ENCODE measurements around the gene ST7L. TPM values are rescaled to one million over a fixed set of nuclear protein-coding genes. Genes with fewer than 3 reads are reported as not detected.

The ST7L gene
- total RNA-seq, 6 donors from 2014 or later, result 14.4 to 33.9 (median 16.1) TPM

DNA sequence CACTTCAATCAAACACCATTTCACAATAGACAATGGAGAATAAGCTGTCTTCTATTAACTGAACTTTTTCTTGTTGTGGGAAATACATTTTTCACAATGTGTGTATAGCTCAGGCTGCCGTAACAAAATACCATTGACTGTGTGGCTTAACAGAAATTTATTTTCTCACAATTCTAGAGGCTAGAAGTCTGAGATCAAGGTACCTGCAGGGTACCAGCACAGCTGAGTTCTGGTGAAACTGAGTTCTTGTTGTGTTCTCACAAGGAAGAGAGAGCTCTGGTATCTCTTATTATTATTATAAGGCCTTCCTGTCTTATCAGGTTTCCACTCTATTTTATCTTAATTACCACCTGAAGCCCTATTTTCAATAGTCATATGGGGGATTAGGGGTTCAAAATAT, 15.4 kb downstream of the ST7L start:
- no peaks in the 10 kb centered on the region for H3K27me3 ChIP-seq
- no peak for TF ChIP-seq POLR2AphosphoS5 (IDR thresholded peaks at IDR 0.05)
- TF ChIP-seq POLR2A (IDR thresholded peaks at IDR 0.05), result no peak
- no peak for TF ChIP-seq EP300 (IDR thresholded peaks at IDR 0.05)
- TF ChIP-seq, protein P1, sequence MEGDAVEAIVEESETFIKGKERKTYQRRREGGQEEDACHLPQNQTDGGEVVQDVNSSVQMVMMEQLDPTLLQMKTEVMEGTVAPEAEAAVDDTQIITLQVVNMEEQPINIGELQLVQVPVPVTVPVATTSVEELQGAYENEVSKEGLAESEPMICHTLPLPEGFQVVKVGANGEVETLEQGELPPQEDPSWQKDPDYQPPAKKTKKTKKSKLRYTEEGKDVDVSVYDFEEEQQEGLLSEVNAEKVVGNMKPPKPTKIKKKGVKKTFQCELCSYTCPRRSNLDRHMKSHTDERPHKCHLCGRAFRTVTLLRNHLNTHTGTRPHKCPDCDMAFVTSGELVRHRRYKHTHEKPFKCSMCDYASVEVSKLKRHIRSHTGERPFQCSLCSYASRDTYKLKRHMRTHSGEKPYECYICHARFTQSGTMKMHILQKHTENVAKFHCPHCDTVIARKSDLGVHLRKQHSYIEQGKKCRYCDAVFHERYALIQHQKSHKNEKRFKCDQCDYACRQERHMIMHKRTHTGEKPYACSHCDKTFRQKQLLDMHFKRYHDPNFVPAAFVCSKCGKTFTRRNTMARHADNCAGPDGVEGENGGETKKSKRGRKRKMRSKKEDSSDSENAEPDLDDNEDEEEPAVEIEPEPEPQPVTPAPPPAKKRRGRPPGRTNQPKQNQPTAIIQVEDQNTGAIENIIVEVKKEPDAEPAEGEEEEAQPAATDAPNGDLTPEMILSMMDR (IDR thresholded peaks at IDR 0.05), result no peak
- no peak for DNase-seq
- no peak overlapping the region for H3K4me3 ChIP-seq
- H3K9me3 ChIP-seq, result no peaks in the 10 kb centered on the region
- H3K36me3 ChIP-seq, result peaks cover 2 to 71% (median 25%) of the 10 kb centered on the region in 4 donors
- H3K4me1 ChIP-seq, result no peaks in the 10 kb centered on the region
- no peak for ATAC-seq (ENCODE audit: low FRiP score in 2 of 2)
- H3K27ac ChIP-seq, result no peak overlapping the region
- WGBS, 2 donors, result 93 to 100% methylated on average over 1 of the region's 1 CpG

DNA sequence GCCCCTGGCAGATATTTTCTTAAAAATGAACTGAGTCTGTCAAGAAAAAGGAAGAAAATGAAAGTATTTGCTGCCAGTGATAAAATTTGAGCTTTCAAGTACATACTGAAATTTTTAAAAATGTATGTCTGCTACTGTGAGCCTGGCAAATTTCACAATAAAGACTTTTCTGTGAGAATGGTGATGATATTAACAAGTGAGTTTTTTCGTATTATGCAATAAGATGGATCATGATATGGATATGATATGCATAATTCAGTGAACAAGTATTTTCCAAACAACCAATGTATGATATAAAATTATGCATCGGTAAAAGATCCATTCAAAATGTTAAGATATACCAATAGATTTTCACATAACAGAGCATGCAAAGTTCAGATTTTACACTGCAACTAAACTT, 15.9 kb downstream of the ST7L start:
- Histone ChIP-seq H3K27ac (no peak overlapping the region), H3K36me3 (peaks cover 2 to 65% (median 25%) of the 10 kb centered on the region in 4 donors), H3K27me3 (no peaks in the 10 kb centered on the region), H3K9me3 (no peaks in the 10 kb centered on the region), H3K4me1 (no peaks in the 10 kb centered on the region), H3K4me3 (no peak overlapping the region)
- DNase-seq (no peak), ATAC-seq (ENCODE audit: low FRiP score in 2 of 2) (no peak)
- no peak for TF ChIP-seq POLR2A (IDR thresholded peaks at IDR 0.05)
- no peak for TF ChIP-seq POLR2AphosphoS5 (IDR thresholded peaks at IDR 0.05)
- TF ChIP-seq EP300 (IDR thresholded peaks at IDR 0.05), result no peak
- TF ChIP-seq, protein P1 (IDR thresholded peaks at IDR 0.05), result no peak
- 96 to 98% methylated on average over 2 of the region's 2 CpGs for WGBS, 2 donors

DNA sequence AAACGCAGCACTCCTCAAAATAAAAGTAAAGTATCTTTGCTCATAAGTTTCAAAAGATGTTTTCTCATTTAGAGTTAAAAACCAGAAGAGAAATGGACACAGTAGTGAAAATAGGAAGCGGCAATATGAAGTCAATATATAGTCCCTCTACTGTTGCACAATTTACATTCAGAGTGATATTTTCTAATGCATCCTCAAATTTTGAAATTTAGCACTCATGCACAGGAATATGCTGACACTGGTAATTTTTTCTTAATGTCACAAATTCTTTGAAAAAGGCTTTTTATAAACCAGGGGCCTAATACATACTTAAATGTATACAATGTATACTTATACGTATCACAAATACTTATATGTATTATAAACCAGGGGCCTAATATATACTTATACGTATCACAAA, 19.5 kb downstream of the ST7L start:
- TF ChIP-seq POLR2AphosphoS5 (IDR thresholded peaks at IDR 0.05) (no peak), EP300 (IDR thresholded peaks at IDR 0.05) (no peak), POLR2A (IDR thresholded peaks at IDR 0.05) (no peak)
- TF ChIP-seq, protein P1 (IDR thresholded peaks at IDR 0.05), result no peak
- H3K4me1 ChIP-seq, result no peaks in the 10 kb centered on the region
- DNase-seq (no peak), ATAC-seq (ENCODE audit: low FRiP score in 2 of 2) (no peak)
- H3K27me3 ChIP-seq, result no peaks in the 10 kb centered on the region
- H3K36me3 ChIP-seq, result peaks cover 2 to 67% (median 12%) of the 10 kb centered on the region in 4 donors
- 92 to 95% methylated on average over 4 of the region's 4 CpGs for WGBS, 2 donors
- H3K9me3 ChIP-seq, result no peaks in the 10 kb centered on the region
- H3K4me3 ChIP-seq, result no peak overlapping the region
- H3K27ac ChIP-seq, result no peak overlapping the region

DNA sequence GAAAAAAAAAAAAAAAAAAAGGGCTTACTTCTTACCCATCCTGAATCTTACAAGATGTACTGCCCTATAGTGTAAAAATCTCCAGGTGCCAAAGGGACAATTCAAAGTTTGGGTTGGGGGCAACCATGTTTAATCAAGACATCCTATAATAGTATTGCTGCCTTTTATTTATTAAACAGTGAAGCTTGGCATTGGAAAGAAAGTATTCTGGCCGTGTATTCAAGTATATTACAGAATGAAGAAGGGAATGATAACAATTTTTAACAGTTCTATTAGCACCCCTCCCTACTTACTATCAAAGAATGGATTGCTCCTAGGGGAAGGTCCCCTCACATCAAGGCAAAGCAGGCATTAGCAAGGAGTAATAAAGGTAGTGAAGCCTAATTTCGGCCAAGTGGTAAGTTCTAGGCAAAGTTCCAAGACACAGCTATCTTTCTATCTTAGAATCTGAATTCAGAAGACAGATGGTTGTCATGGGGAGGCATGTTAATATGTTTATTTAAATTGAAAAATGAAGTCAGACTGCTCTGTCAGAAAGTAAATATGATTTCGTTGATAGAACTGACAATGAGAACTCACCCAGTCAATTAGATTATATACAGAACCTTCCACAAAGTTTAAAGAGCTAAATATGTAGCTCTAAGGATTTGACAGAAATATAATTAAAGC, 24.6 kb downstream of the ST7L start:
- DNase-seq (no peak), ATAC-seq (ENCODE audit: low FRiP score in 2 of 2) (no peak)
- Histone ChIP-seq H3K27me3 (no peaks in the 10 kb centered on the region), H3K9me3 (no peaks in the 10 kb centered on the region), H3K4me1 (no peaks in the 10 kb centered on the region), H3K36me3 (peaks cover 0 to 46% (median 12%) of the 10 kb centered on the region in 4 donors), H3K4me3 (no peak overlapping the region), H3K27ac (no peak overlapping the region)
- 49 to 60% methylated on average over 3 of the region's 3 CpGs for WGBS, 2 donors
- TF ChIP-seq POLR2A (IDR thresholded peaks at IDR 0.05), result no peak
- TF ChIP-seq, protein P1 (IDR thresholded peaks at IDR 0.05), result no peak
- no peak for TF ChIP-seq EP300 (IDR thresholded peaks at IDR 0.05)
- TF ChIP-seq POLR2AphosphoS5 (IDR thresholded peaks at IDR 0.05), result no peak

DNA sequence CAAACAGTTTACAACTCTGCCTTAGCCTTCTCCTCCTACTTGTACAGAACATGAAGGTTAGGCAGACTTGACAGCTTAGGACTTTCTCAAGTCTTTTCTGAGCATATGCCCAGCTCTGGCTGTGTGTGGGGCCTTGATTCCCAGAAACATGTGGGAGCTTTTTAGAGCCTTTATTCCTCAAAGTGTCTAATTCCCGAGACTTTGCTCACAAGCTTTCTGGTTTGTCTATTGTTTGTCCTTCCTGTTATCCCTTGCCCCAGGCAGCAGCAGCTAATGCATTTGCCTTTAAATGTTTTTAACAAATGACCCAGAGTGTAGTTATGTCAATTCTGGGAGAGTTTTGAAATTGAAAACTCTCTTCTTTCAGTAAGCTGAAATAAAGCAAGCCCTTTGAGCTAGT, 29.2 kb downstream of the ST7L start:
- Histone ChIP-seq H3K27me3 (no peaks in the 10 kb centered on the region), H3K9me3 (no peaks in the 10 kb centered on the region), H3K4me1 (no peaks in the 10 kb centered on the region), H3K36me3 (peaks cover 0 to 29% (median 7%) of the 10 kb centered on the region in 4 donors), H3K27ac (no peak overlapping the region), H3K4me3 (no peak overlapping the region)
- 96 to 97% methylated on average over 1 of the region's 1 CpG for WGBS, 2 donors
- DNase-seq (no peak), ATAC-seq (ENCODE audit: low FRiP score in 2 of 2) (no peak)
- no peak for TF ChIP-seq EP300 (IDR thresholded peaks at IDR 0.05)
- TF ChIP-seq POLR2A (IDR thresholded peaks at IDR 0.05), result no peak
- TF ChIP-seq POLR2AphosphoS5 (IDR thresholded peaks at IDR 0.05), result no peak
- TF ChIP-seq, protein P1 (IDR thresholded peaks at IDR 0.05), result no peak

All from upper lobe of left lung (tissue), 6 donors.